ENCODE results near the gene MMP24. TPM values are rescaled to one million over a fixed set of nuclear protein-coding genes. Genes with fewer than 3 reads are reported as not detected.

Gene MMP24
- total and polyA plus RNA-seq, 2 of the 13 experiments (the other 11 are each of a cell fraction or from before 2014, with no cell fraction given), result 0.29 to 0.35 TPM

- TF ChIP-seq ISX (CRISPR knock-in tag; conservative IDR thresholded peaks at IDR 0.05), result no peak
- TF ChIP-seq GABPA (IDR thresholded peaks at IDR 0.05; ENCODE audit: low read depth, low read length), result no peak
- peak; percentile 62 for TF ChIP-seq GABPA (CRISPR knock-in tag; IDR thresholded peaks at IDR 0.05; ENCODE audit: low read depth)
- no peak for TF ChIP-seq ZNF543 (CRISPR knock-in tag; IDR thresholded peaks at IDR 0.05)
- TF ChIP-seq TGIF2 (CRISPR knock-in tag; IDR thresholded peaks at IDR 0.05), result peak; percentile 89
- 0 out of 2 replicates have a peak, but pooled peaks have one; percentile 41 for TF ChIP-seq RNF2 (conservative IDR thresholded peaks at IDR 0.05; ENCODE audit: low read depth)
- TF ChIP-seq SNRNP70 (IDR thresholded peaks at IDR 0.05; ENCODE audit: low read depth, low read length), result no peak
- TF ChIP-seq ZMYM2 (CRISPR knock-in tag; IDR thresholded peaks at IDR 0.05), result peak; percentile 66; the same call in 1 of the 2 replicates
- peak; percentile 85 for TF ChIP-seq CENPT (CRISPR knock-in tag; IDR thresholded peaks at IDR 0.05; ENCODE audit: low read depth)
- TF ChIP-seq ZNF256 (CRISPR knock-in tag; conservative IDR thresholded peaks at IDR 0.05), result no peak
- no peak for TF ChIP-seq PRMT3 (CRISPR knock-in tag; IDR thresholded peaks at IDR 0.05; ENCODE audit: borderline replicate concordance, low read depth)
- TF ChIP-seq FOXA1 (IDR thresholded peaks at IDR 0.05), result no peak
- peak; percentile 21; the same call in 1 of the 2 replicates for TF ChIP-seq FOXA1 (CRISPR knock-in tag; IDR thresholded peaks at IDR 0.05)
- TF ChIP-seq ZUFSP (CRISPR knock-in tag; IDR thresholded peaks at IDR 0.05; ENCODE audit: borderline replicate concordance), result no peak
- no peak for TF ChIP-seq WIZ (CRISPR knock-in tag; IDR thresholded peaks at IDR 0.05)
- TF ChIP-seq ATF4 (CRISPR knock-in tag; IDR thresholded peaks at IDR 0.05), result no peak
- peak; percentile 64; the same call in 1 of the 2 replicates for TF ChIP-seq IRF9 (CRISPR knock-in tag; IDR thresholded peaks at IDR 0.05; ENCODE audit: borderline replicate concordance)
- 0 out of 2 replicates have a peak, but pooled peaks have one; percentile 20 for TF ChIP-seq ZNF329 (CRISPR knock-in tag; IDR thresholded peaks at IDR 0.05; ENCODE audit: low read depth)
- TF ChIP-seq SNAPC4 (CRISPR knock-in tag; IDR thresholded peaks at IDR 0.05), result no peak
- TF ChIP-seq ZNF709 (CRISPR knock-in tag; IDR thresholded peaks at IDR 0.05), result peak; percentile 17; the same call in 1 of the 2 replicates
These were observed 59.8 kb downstream of the MMP24 start (continued) for GRCh38 chr20:35286077-35286898.

All from HepG2 (cell line).